Lower leg skin (tissue), 3 donors: ENCODE measurements around the gene AMH.

Source experiments
- CTCF ChIP-seq, 3 donors: fragments of 450-650 bp; IDR thresholded peaks; one replicate each; pipeline ENCODE4 v1.5.1; 2016; ENCODE audit warnings: antibody characterized with exemption in 3 of 3, mild to moderate bottlenecking in 3 of 3, moderate library complexity in 2 of 3
- POLR2A ChIP-seq, 2 donors: fragments of 450-650 bp; IDR thresholded peaks; one replicate each; pipeline ENCODE4 v1.6.1; 2016 to 2017; ENCODE audit warnings: antibody characterized with exemption in 2 of 2, mild to moderate bottlenecking in 1 of 2, moderate library complexity in 1 of 2

DNA sequence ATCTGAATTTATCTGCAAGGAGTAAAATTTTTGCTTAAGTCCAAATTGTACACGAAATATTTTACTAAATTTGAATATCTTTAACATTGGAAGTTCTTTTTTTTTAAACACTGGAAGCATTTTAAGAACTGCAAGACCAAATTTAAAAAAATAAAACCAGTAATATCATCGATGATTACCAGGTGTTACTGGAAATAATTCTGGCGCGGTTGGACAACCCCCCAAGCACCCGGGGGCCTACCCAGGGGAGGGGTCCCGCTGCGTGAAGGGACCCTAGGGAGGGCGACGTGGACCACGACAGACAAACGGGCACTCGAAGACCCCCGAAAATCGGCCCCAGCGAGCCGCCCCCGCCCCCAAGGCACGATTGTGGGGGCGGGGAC lies 19.7 kb downstream of the AMH start:
- TF ChIP-seq CTCF (IDR thresholded peaks at IDR 0.05) (no peak), POLR2A (IDR thresholded peaks at IDR 0.05) (no peak)
